Vagina (tissue), 2 donors: ENCODE data around the gene PCCB. TPM values are rescaled to one million over a fixed set of nuclear protein-coding genes. Genes with fewer than 3 reads are reported as not detected.

ENCODE experiments used
- DNase-seq, 2 donors: peaks; one replicate each; pipeline ENCODE4 v3.0.0-alpha.2; 2017; ENCODE audit errors: extremely low spot score in 2 of 2
- H3K27ac ChIP-seq: fragments of 200-600 bp; sonication (generic); one replicate; pipeline ENCODE4 v1.5.1; 2019
- H3K27me3 ChIP-seq: fragments of 200-600 bp; sonication (generic); one replicate; pipeline ENCODE4 v1.5.1; 2019
- H3K36me3 ChIP-seq, 2 donors: fragments of 200-600 bp; sonication (generic); one replicate each; pipeline ENCODE4 v1.5.1; 2017 to 2019
- H3K4me1 ChIP-seq: fragments of 200-600 bp; sonication (generic); one replicate; pipeline ENCODE4 v1.5.1; 2019
- H3K4me3 ChIP-seq, 2 donors: fragments of 200-600 bp; sonication (generic); 1 replicate in 1 of 2; 2 replicates in 1 of 2; pipeline ENCODE4 v1.5.1; 2016 to 2019
- H3K9me3 ChIP-seq: fragments of 200-600 bp; sonication (generic); one replicate; pipeline ENCODE4 v1.5.1; 2019
- POLR2A ChIP-seq, 2 donors: fragments of 450-650 bp; IDR thresholded peaks; one replicate each; pipeline ENCODE4 v1.6.1; 2017; ENCODE audit warnings: antibody characterized with exemption in 2 of 2, mild to moderate bottlenecking in 2 of 2, moderate library complexity in 2 of 2
- POLR2AphosphoS5 ChIP-seq, 2 donors: sonication (generic); formaldehyde crosslinking; IDR thresholded peaks; one replicate each; pipeline ENCODE4 v1.9.0; 2017; ENCODE audit warnings: antibody characterized with exemption in 2 of 2, mild to moderate bottlenecking in 2 of 2, low read depth in 1 of 2; ENCODE audit not compliant: insufficient read depth in 1 of 2
- intact Hi-C: fragments of 100-400 bp; cut with DNase I; formaldehyde crosslinking; loops from one replicate; pipeline ENCODE4 v1.15.1; 2023
- total RNA-seq: library from RNA; depleted of rRNA; stranded (reverse); fragments of >200 nt; gene quantifications from one replicate; pipeline ENCODE4 v1.2.3, GENCODE V29; 2016
- TF ChIP-seq, protein P1 (sequence below), 3 experiments: fragments of 450-650 bp in 2 of 3; fragments of 200-600 bp in 1 of 3; sonication (generic) in 1 of 3; IDR thresholded peaks; one replicate each; pipeline ENCODE4 v1.5.1; 2017 to 2019; ENCODE audit warnings: antibody characterized with exemption in 3 of 3, mild to moderate bottlenecking in 2 of 3, moderate library complexity in 2 of 3

Gene PCCB
- total RNA-seq, 1 donor from 2014 or later: 16.7 TPM

DNA sequence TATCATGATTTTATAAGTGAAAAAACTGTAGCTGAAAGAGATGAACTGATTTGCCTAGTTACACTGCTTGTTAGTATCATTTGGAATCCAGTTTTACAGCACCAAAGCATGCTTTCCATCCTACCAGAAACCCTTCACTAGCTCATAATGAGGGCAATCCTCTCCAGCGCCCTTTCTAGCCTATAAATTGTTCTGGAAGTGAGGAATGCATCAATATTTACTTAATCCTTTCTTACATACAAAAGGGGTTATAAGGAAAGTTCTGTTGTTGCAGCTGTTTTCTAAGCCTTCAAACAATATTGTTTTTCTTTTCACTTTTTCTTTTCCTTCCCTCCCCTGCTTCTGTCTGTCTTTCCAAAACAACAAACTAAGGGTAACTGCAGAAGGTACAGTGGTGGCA lies 11.0 kb upstream of the PCCB start:
- Histone ChIP-seq H3K27me3 (no peaks in the 10 kb centered on the region), H3K9me3 (no peaks in the 10 kb centered on the region), H3K36me3 (no peaks in the 10 kb centered on the region), H3K27ac (no peak overlapping the region), H3K4me1 (no peaks in the 10 kb centered on the region), H3K4me3 (no peak overlapping the region)
- DNase-seq: no peak
- TF ChIP-seq, protein P1, sequence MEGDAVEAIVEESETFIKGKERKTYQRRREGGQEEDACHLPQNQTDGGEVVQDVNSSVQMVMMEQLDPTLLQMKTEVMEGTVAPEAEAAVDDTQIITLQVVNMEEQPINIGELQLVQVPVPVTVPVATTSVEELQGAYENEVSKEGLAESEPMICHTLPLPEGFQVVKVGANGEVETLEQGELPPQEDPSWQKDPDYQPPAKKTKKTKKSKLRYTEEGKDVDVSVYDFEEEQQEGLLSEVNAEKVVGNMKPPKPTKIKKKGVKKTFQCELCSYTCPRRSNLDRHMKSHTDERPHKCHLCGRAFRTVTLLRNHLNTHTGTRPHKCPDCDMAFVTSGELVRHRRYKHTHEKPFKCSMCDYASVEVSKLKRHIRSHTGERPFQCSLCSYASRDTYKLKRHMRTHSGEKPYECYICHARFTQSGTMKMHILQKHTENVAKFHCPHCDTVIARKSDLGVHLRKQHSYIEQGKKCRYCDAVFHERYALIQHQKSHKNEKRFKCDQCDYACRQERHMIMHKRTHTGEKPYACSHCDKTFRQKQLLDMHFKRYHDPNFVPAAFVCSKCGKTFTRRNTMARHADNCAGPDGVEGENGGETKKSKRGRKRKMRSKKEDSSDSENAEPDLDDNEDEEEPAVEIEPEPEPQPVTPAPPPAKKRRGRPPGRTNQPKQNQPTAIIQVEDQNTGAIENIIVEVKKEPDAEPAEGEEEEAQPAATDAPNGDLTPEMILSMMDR (IDR thresholded peaks at IDR 0.05): no peak
- TF ChIP-seq POLR2AphosphoS5 (IDR thresholded peaks at IDR 0.05; ENCODE audit: insufficient read depth in 1 of 2, low read depth in 1 of 2) (no peak), POLR2A (IDR thresholded peaks at IDR 0.05) (no peak)
- intact Hi-C loops: no loop called here

DNA sequence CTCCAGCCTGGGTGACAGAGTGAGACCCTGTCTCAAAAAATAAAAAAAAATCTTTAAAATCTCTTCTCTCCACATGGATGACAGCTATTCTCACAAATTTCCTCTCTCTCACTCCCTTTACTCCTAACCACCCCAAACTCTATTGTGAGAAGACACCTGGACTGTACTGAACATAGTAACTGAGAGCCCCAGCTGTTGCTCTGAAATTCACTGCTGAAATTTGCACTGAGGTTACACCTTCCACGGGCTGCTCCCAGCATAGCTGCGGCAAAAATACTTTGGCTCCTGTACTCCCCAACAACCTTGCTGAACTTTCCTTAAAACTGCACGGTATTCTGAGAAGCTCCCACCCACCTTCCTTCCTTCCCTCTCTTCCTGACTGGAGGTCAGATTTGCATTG lies 4.4 kb upstream of the PCCB start:
- Histone ChIP-seq H3K9me3 (no peaks in the 10 kb centered on the region), H3K27me3 (no peaks in the 10 kb centered on the region), H3K36me3 (no peaks in the 10 kb centered on the region), H3K27ac (no peak overlapping the region), H3K4me3 (no peak overlapping the region), H3K4me1 (peaks cover 7% of the 10 kb centered on the region)
- TF ChIP-seq POLR2A (IDR thresholded peaks at IDR 0.05) (no peak), POLR2AphosphoS5 (IDR thresholded peaks at IDR 0.05; ENCODE audit: insufficient read depth in 1 of 2, low read depth in 1 of 2) (no peak)
- TF ChIP-seq, protein P1 (IDR thresholded peaks at IDR 0.05): no peak
- intact Hi-C loops: no loop called here
- DNase-seq: no peak

DNA sequence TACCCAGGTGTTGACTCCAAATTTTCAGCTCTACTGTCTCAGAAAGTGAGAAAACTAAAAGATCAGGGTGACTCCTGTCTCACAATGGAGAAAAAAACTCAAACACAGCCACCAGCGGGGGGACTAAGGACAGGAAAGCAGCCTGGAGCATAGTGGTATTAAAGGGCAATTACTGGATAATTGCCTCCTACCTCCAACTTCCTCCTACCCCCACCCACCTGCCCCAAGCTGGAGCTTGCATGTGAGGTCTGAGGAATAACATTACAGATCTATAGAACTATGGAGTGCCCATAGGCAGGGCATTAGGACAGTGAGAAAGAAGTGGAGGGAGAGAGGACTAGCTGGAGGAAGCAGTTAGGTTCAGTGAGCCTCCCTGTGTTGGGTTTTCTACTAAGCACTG lies 2.7 kb upstream of the PCCB start:
- Histone ChIP-seq H3K27ac (no peak overlapping the region), H3K4me1 (peaks cover 22% of the 10 kb centered on the region), H3K36me3 (no peaks in the 10 kb centered on the region), H3K4me3 (no peak overlapping the region), H3K27me3 (no peaks in the 10 kb centered on the region), H3K9me3 (no peaks in the 10 kb centered on the region)
- no peak for DNase-seq
- TF ChIP-seq POLR2AphosphoS5 (IDR thresholded peaks at IDR 0.05; ENCODE audit: insufficient read depth in 1 of 2, low read depth in 1 of 2) (no peak), POLR2A (IDR thresholded peaks at IDR 0.05) (no peak)
- TF ChIP-seq, protein P1 (IDR thresholded peaks at IDR 0.05): no peak
- intact Hi-C loops: no loop called here

DNA sequence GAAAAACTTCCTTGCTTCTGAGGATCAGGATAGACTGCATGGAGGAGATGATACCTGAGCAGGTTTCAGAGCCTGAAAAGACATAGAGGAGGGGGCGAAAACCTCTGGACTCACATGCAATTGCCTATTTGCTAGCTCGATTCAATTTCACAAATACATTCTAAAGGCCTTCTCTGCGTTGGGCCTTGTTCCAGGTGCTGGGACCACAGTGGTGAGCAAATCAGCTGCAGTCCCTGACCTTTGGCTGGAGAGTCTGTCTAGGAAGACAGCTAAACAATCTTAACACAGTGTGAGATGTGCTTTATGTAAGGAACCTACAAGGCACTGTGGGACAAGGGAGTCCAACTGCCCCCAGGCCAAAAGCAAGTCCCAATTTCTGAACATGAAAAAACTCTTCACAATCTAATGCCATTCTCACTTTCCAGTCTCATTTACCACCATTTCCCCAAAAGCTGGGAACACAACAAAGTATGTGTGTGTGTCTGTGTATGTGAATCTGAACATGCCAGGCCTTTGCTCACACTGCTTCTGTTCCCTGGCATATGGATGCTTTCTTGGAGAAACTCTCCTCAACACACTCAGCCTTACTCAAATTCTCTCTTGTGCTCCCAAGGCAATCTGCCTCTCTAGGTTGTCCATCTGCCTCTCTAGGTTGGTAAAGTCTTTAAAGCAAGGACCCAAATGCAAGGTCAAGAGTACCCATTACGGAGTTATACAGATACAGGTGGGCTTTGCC lies 2.1 kb upstream of the PCCB start:
- Histone ChIP-seq H3K27me3 (no peaks in the 10 kb centered on the region), H3K9me3 (no peaks in the 10 kb centered on the region), H3K4me1 (peaks cover 22% of the 10 kb centered on the region), H3K36me3 (no peaks in the 10 kb centered on the region), H3K27ac (no peak overlapping the region), H3K4me3 (no peak overlapping the region)
- DNase-seq: no peak
- TF ChIP-seq POLR2AphosphoS5 (IDR thresholded peaks at IDR 0.05; ENCODE audit: insufficient read depth in 1 of 2, low read depth in 1 of 2) (no peak), POLR2A (IDR thresholded peaks at IDR 0.05) (no peak)
- TF ChIP-seq, protein P1 (IDR thresholded peaks at IDR 0.05): no peak
- intact Hi-C loops: no loop called here

DNA sequence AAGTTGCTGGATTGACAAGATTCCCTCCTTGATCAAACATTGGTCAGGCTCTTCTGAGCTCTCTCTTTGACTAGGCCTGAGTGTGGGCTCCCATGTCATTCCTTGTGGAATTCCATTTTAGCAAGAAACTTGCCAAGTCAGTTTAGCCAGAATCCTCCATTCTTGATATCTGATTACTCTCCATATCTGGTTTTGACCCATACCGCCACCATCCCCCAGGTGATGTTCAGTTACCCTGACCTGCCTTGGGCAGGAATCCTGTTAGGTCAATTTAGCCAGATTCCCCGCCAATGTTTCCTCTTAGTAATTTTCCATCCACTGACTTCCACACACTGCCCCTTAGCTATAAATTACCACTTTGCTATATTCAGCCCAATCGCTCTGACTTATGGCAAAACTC lies 1.0 kb upstream of the PCCB start:
- no peaks in the 10 kb centered on the region for H3K27me3 ChIP-seq
- H3K36me3 ChIP-seq: no peaks in the 10 kb centered on the region
- H3K4me1 ChIP-seq: peaks cover 22% of the 10 kb centered on the region
- intact Hi-C loops: no loop called here
- TF ChIP-seq POLR2AphosphoS5 (IDR thresholded peaks at IDR 0.05; ENCODE audit: insufficient read depth in 1 of 2, low read depth in 1 of 2): no peak
- TF ChIP-seq, protein P1 (IDR thresholded peaks at IDR 0.05): no peak
- TF ChIP-seq POLR2A (IDR thresholded peaks at IDR 0.05): no peak
- no peak overlapping the region for H3K4me3 ChIP-seq
- no peaks in the 10 kb centered on the region for H3K9me3 ChIP-seq
- H3K27ac ChIP-seq: no peak overlapping the region
- no peak for DNase-seq
